OCI-LY7 (cell line): ENCODE results near the gene BPTF. TPM values are rescaled to one million over a fixed set of nuclear protein-coding genes. Genes with fewer than 3 reads are reported as not detected.
A peak's percentile ranks its signal among the peaks of the same experiment; 100 is the strongest.

Source experiments
- BruUV-seq: library from RNA; stranded (reverse); fragments of 400-500 nt; replicated peaks from 2 replicates; lab custom pipeline; 2021; lab: Mats Ljungman, UMichigan
- CTCF ChIA-PET: fragments of 300-600 bp; sonication (Branson Sonifier 250); formaldehyde crosslinking; loops from one replicate; lab custom pipeline; 2022; ENCODE audit warnings: antibody characterized with exemption; ENCODE audit not compliant: unreplicated experiment; lab: Charles Lee
- POLR2A ChIA-PET: fragments of 300-600 bp; sonication (Branson Sonifier 250); formaldehyde crosslinking; loops from one replicate; lab custom pipeline; 2022; ENCODE audit warnings: antibody characterized with exemption; lab: Charles Lee
- DNase-seq: peaks from one replicate; pipeline ENCODE4 v3.0.0-alpha.2; 2015; ENCODE audit warnings: low spot score
- H2AFZ ChIP-seq: fragments of 200-600 bp; sonication (generic), shearing (Covaris generic); 2 replicates; pipeline ENCODE4 v1.6.1; 2014; ENCODE audit warnings: mild to moderate bottlenecking, antibody characterized with exemption, low read length, moderate library complexity
- H3K27ac ChIP-seq: fragments of 200-600 bp; sonication (generic); 2 replicates; pipeline ENCODE4 v1.5.1; 2014; ENCODE audit warnings: mixed run types, low read depth, mild to moderate bottlenecking, moderate library complexity, low read length, inconsistent platforms; ENCODE audit not compliant: poor library complexity, severe bottlenecking
- H3K36me3 ChIP-seq: fragments of 200-600 bp; sonication (generic); 2 replicates; pipeline ENCODE4 v1.6.1; 2014; ENCODE audit warnings: mild to moderate bottlenecking, antibody characterized with exemption, low read length, moderate library complexity, mixed read lengths; ENCODE audit not compliant: insufficient read depth
- H3K4me1 ChIP-seq: fragments of 200-600 bp; sonication (generic); 2 replicates; pipeline ENCODE4 v1.5.1; 2014; ENCODE audit warnings: mild to moderate bottlenecking, low read length; ENCODE audit not compliant: insufficient read depth, poor library complexity, severe bottlenecking
- H3K4me2 ChIP-seq: fragments of 200-600 bp; sonication (generic); 2 replicates; pipeline ENCODE4 v1.6.1; 2014; ENCODE audit warnings: mild to moderate bottlenecking, low read length
- H3K4me3 ChIP-seq: fragments of 200-600 bp; sonication (generic); 2 replicates; pipeline ENCODE4 v1.5.1; 2014; ENCODE audit warnings: mild to moderate bottlenecking, low read depth, low read length; ENCODE audit not compliant: poor library complexity, severe bottlenecking
- H3K79me2 ChIP-seq: fragments of 200-600 bp; sonication (generic); 2 replicates; pipeline ENCODE4 v1.6.1; 2016; ENCODE audit warnings: low read depth, mild to moderate bottlenecking, low read length, moderate library complexity, mixed read lengths; ENCODE audit not compliant: insufficient read depth
- H3K9me2 ChIP-seq: fragments of 200-600 bp; sonication (generic); 2 replicates; pipeline ENCODE4 v1.6.1; 2016; ENCODE audit warnings: mild to moderate bottlenecking, low read length, mixed read lengths; ENCODE audit not compliant: insufficient read depth
- H3K9me3 ChIP-seq: fragments of 200-600 bp; sonication (generic); 2 replicates; pipeline ENCODE4 v1.6.1; 2014; ENCODE audit warnings: mild to moderate bottlenecking, mixed run types, low read length, mixed read lengths
- H4K20me1 ChIP-seq: fragments of 200-600 bp; sonication (generic); 2 replicates; pipeline ENCODE4 v1.6.1; 2014; ENCODE audit warnings: mild to moderate bottlenecking, antibody characterized with exemption, low read length, moderate library complexity, mixed read lengths; ENCODE audit not compliant: insufficient read depth
- CTCF ChIP-seq: fragments of 200-600 bp; sonication (generic); conservative IDR thresholded peaks from 2 replicates; pipeline ENCODE4 v1.5.1; 2014; ENCODE audit warnings: mild to moderate bottlenecking, antibody characterized with exemption, low read length, moderate library complexity, mixed read lengths
- EZH2phosphoT487 ChIP-seq: fragments of 200-600 bp; sonication (generic); IDR thresholded peaks from 2 replicates; pipeline ENCODE4 v1.6.1; 2018; ENCODE audit warnings: low read depth, borderline replicate concordance, mild to moderate bottlenecking, mixed run types, antibody characterized with exemption, low read length, moderate library complexity, mixed read lengths
- intact Hi-C: fragments of 100-400 bp; cut with micrococcal nuclease; formaldehyde crosslinking; loops from one replicate; pipeline ENCODE4 v1.10.0; 2022; ENCODE audit not compliant: unreplicated experiment
- total RNA-seq, 2 experiments: library from RNA; depleted of rRNA in 1 of 2; stranded (reverse); fragments of >200 nt in 1 of 2; shearing (Covaris generic) in 1 of 2; gene quantifications; 2 replicates each; pipeline ENCODE4 v1.2.3, GENCODE V29; 2014 to 2022

The BPTF gene
- total RNA-seq, 2 experiments from 2014 or later: 104 to 212 TPM

GRCh38 chr17:67830440-67830839 lies 5.1 kb downstream of the BPTF start:
- intact Hi-C loops: no loop called here
- TF ChIP-seq EZH2phosphoT487 (no peak), CTCF (no peak)
- H4K20me1 ChIP-seq: peaks cover 24% of the 10 kb centered on the region
- no peak overlapping the region for H3K27ac ChIP-seq
- peaks cover 37% of the 10 kb centered on the region for H3K4me1 ChIP-seq
- no peaks in the 10 kb centered on the region for H3K9me3 ChIP-seq
- peak overlapping the region; percentile 94 for H3K4me2 ChIP-seq
- BruUV-seq: no TSS peak
- H2AFZ ChIP-seq: no peak overlapping the region
- peaks cover 91% of the 10 kb centered on the region for H3K79me2 ChIP-seq
- POLR2A ChIA-PET: no interaction called here
- peaks cover 77% of the 10 kb centered on the region for H3K36me3 ChIP-seq
- CTCF ChIA-PET: interaction anchor here (0.6 kb wide), 1 partner anchor 76 kb away, joined by 3 read pairs; no protein-coding TSS in a partner anchor
- DNase-seq: no peak
- H3K9me2 ChIP-seq: no peaks in the 10 kb centered on the region
- peak overlapping the region; percentile 88 for H3K4me3 ChIP-seq

GRCh38 chr17:67831268-67831667 lies 6.0 kb downstream of the BPTF start:
- peaks cover 43% of the 10 kb centered on the region for H3K4me1 ChIP-seq
- no peaks in the 10 kb centered on the region for H3K9me3 ChIP-seq
- CTCF ChIA-PET: no interaction called here
- no TSS peak for BruUV-seq
- POLR2A ChIA-PET: no interaction called here
- H3K9me2 ChIP-seq: no peaks in the 10 kb centered on the region
- H4K20me1 ChIP-seq: peaks cover 24% of the 10 kb centered on the region
- TF ChIP-seq EZH2phosphoT487: no peak
- DNase-seq: no peak
- peaks cover 77% of the 10 kb centered on the region for H3K36me3 ChIP-seq
- no peak overlapping the region for H3K4me3 ChIP-seq
- H3K4me2 ChIP-seq: peak overlapping the region; percentile 14; the same call in 1 of the 2 replicates
- no peak overlapping the region for H2AFZ ChIP-seq
- intact Hi-C loops: no loop called here
- no peak overlapping the region for H3K27ac ChIP-seq
- H3K79me2 ChIP-seq: peaks cover 99% of the 10 kb centered on the region

- peaks cover 59% of the 10 kb centered on the region for H3K4me1 ChIP-seq
- no peak overlapping the region for H3K27ac ChIP-seq
- peaks cover 100% of the 10 kb centered on the region for H3K79me2 ChIP-seq
- intact Hi-C loops: no loop called here
- DNase-seq: no peak
- H3K4me2 ChIP-seq: no peak overlapping the region
- CTCF ChIA-PET: interaction anchor here (0.6 kb wide), 1 partner anchor 1917 kb away, joined by 8 read pairs; no protein-coding TSS in a partner anchor
- BruUV-seq: no TSS peak
- no peak overlapping the region for H3K4me3 ChIP-seq
- no peak for TF ChIP-seq CTCF
- TF ChIP-seq EZH2phosphoT487: no peak
- H3K9me3 ChIP-seq: no peaks in the 10 kb centered on the region
- H4K20me1 ChIP-seq: peaks cover 34% of the 10 kb centered on the region
- H2AFZ ChIP-seq: no peak overlapping the region
- no peaks in the 10 kb centered on the region for H3K9me2 ChIP-seq
- H3K36me3 ChIP-seq: peaks cover 60% of the 10 kb centered on the region
- POLR2A ChIA-PET: no interaction called here
These were observed 7.8 kb downstream of the BPTF start for GRCh38 chr17:67833134-67833533.
